ENCODE data around the gene CNTN5.

CNTN5 gene

DNA sequence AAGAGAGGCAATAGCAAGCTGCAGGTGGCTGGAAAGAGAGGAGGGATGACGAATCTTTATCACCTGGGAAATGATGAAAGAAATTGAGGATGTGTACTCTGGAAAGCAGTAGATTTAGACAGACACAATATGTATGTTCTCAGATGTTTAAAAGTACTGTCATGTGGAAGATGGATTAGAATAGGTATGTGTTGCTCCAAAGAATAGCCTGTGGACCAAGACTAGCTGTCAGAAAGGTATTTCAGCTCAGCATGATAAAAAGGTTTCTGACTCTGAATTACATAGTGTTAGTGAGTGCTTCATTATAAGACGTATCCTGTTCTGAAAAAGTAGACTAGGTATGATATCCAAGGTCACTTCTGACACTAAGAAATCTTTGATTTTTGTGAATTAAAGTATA is 322.4 kb downstream of the CNTN5 start:
- TF ChIP-seq, protein P1, sequence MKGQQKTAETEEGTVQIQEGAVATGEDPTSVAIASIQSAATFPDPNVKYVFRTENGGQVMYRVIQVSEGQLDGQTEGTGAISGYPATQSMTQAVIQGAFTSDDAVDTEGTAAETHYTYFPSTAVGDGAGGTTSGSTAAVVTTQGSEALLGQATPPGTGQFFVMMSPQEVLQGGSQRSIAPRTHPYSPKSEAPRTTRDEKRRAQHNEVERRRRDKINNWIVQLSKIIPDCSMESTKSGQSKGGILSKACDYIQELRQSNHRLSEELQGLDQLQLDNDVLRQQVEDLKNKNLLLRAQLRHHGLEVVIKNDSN (IDR thresholded peaks at IDR 0.05) = no peak
- TF ChIP-seq NFIC (IDR thresholded peaks at IDR 0.05) = no peak
- no peak for TF ChIP-seq EGR1 (IDR thresholded peaks at IDR 0.05)
- TF ChIP-seq TAF1 (IDR thresholded peaks at IDR 0.05; ENCODE audit: low read depth) = no peak
- TF ChIP-seq MAX (IDR thresholded peaks at IDR 0.05) = no peak
- TF ChIP-seq TEAD4 (IDR thresholded peaks at IDR 0.05) = no peak
- TF ChIP-seq RAD21 (IDR thresholded peaks at IDR 0.05; ENCODE audit: low read depth) = no peak
- no peak for TF ChIP-seq YY1 (IDR thresholded peaks at IDR 0.05; ENCODE audit: low read depth)
- TF ChIP-seq FOXM1 (IDR thresholded peaks at IDR 0.05; ENCODE audit: borderline replicate concordance, low read depth) = no peak
- no peak for TF ChIP-seq REST (IDR thresholded peaks at IDR 0.05; ENCODE audit: low read depth)
- TF ChIP-seq EP300 (IDR thresholded peaks at IDR 0.05; ENCODE audit: borderline replicate concordance) = no peak
- no peak for TF ChIP-seq TCF12 (IDR thresholded peaks at IDR 0.05; ENCODE audit: low read depth)
- no peak for TF ChIP-seq CREB1 (IDR thresholded peaks at IDR 0.05; ENCODE audit: low read depth)
- TF ChIP-seq CEBPB (IDR thresholded peaks at IDR 0.05) = no peak
- TF ChIP-seq ZBTB7A (IDR thresholded peaks at IDR 0.05; ENCODE audit: low read depth) = no peak

DNA sequence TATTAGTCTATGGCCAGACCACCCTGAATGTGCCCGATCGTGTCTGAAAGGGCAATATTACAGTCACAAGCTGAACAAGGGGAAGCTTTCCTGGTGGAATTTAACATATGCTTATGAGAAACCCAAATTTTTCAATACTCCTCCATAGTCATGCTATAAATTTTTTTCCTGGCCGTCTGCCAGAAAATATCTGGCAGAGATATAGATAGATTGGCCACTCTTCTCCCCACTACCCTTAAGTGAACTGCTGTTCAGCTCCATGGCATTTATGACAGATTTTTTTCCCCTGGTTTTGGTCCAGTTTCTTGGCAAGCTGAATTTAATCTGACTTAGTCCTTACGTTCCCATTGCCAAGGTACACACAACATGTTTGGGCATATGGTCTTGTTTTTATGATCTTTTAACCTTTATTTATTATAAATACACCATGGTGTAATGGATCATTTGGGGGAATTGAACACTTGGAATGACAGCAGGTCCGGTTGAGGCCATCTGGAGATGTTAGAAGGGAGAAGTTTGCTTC is 328.5 kb downstream of the CNTN5 start:
- TF ChIP-seq TCF12 (IDR thresholded peaks at IDR 0.05; ENCODE audit: low read depth) = no peak
- TF ChIP-seq EGR1 (IDR thresholded peaks at IDR 0.05) = no peak
- no peak for TF ChIP-seq ZBTB7A (IDR thresholded peaks at IDR 0.05; ENCODE audit: low read depth)
- TF ChIP-seq REST (IDR thresholded peaks at IDR 0.05; ENCODE audit: low read depth) = no peak
- no peak for TF ChIP-seq TAF1 (IDR thresholded peaks at IDR 0.05; ENCODE audit: low read depth)
- no peak for TF ChIP-seq EP300 (IDR thresholded peaks at IDR 0.05; ENCODE audit: borderline replicate concordance)
- TF ChIP-seq, protein P1 (IDR thresholded peaks at IDR 0.05) = no peak
- TF ChIP-seq FOXM1 (IDR thresholded peaks at IDR 0.05; ENCODE audit: borderline replicate concordance, low read depth) = no peak
- TF ChIP-seq CREB1 (IDR thresholded peaks at IDR 0.05; ENCODE audit: low read depth) = no peak
- TF ChIP-seq CEBPB (IDR thresholded peaks at IDR 0.05) = no peak
- no peak for TF ChIP-seq YY1 (IDR thresholded peaks at IDR 0.05; ENCODE audit: low read depth)
- no peak for TF ChIP-seq RAD21 (IDR thresholded peaks at IDR 0.05; ENCODE audit: low read depth)
- no peak for TF ChIP-seq TEAD4 (IDR thresholded peaks at IDR 0.05)
- TF ChIP-seq NFIC (IDR thresholded peaks at IDR 0.05) = no peak
- TF ChIP-seq MAX (IDR thresholded peaks at IDR 0.05) = no peak

DNA sequence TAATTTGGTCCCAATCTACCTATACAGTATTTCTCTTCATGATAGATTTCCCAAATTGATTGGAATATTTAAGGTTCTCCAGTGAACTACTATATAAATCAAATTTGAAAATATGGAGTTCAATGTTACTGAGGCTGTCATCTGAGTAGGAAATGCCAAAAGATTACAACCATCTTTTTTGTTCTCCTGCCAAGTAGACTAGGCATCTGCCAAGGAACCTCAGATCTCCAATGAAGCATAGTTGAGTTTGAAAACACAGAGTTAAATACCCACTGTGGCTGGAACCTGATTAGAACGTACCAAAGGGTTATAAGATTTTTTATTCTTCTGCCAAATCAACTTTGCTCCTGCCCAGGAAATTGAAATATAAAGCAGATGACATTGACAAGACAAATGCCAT is 330.9 kb downstream of the CNTN5 start:
- no peak for TF ChIP-seq NFIC (IDR thresholded peaks at IDR 0.05)
- TF ChIP-seq MAX (IDR thresholded peaks at IDR 0.05) = no peak
- TF ChIP-seq CEBPB (IDR thresholded peaks at IDR 0.05) = no peak
- TF ChIP-seq ZBTB7A (IDR thresholded peaks at IDR 0.05; ENCODE audit: low read depth) = no peak
- no peak for TF ChIP-seq FOXM1 (IDR thresholded peaks at IDR 0.05; ENCODE audit: borderline replicate concordance, low read depth)
- TF ChIP-seq TEAD4 (IDR thresholded peaks at IDR 0.05) = no peak

- TF ChIP-seq CREB1 (IDR thresholded peaks at IDR 0.05; ENCODE audit: low read depth) = no peak
These were observed 331.9 kb downstream of the CNTN5 start for GRCh38 chr11:99352642-99353041.

GRCh38 chr11:99366546-99366945 is 345.8 kb downstream of the CNTN5 start:
- TF ChIP-seq RAD21 (IDR thresholded peaks at IDR 0.05; ENCODE audit: low read depth) (no peak), CREB1 (IDR thresholded peaks at IDR 0.05; ENCODE audit: low read depth) (no peak), MAX (IDR thresholded peaks at IDR 0.05) (no peak), CEBPB (IDR thresholded peaks at IDR 0.05) (no peak), EP300 (IDR thresholded peaks at IDR 0.05; ENCODE audit: borderline replicate concordance) (no peak), TEAD4 (IDR thresholded peaks at IDR 0.05) (no peak), NFIC (IDR thresholded peaks at IDR 0.05) (no peak), FOXM1 (IDR thresholded peaks at IDR 0.05; ENCODE audit: borderline replicate concordance, low read depth) (no peak), TCF12 (IDR thresholded peaks at IDR 0.05; ENCODE audit: low read depth) (no peak), REST (IDR thresholded peaks at IDR 0.05; ENCODE audit: low read depth) (no peak), EGR1 (IDR thresholded peaks at IDR 0.05) (no peak), ZBTB7A (IDR thresholded peaks at IDR 0.05; ENCODE audit: low read depth) (no peak), TAF1 (IDR thresholded peaks at IDR 0.05; ENCODE audit: low read depth) (no peak), YY1 (IDR thresholded peaks at IDR 0.05; ENCODE audit: low read depth) (no peak)
- TF ChIP-seq, protein P1 (IDR thresholded peaks at IDR 0.05) = no peak

All from Ishikawa (cell line).